Measurements from ENCODE around the gene PEX11B.

DNA sequence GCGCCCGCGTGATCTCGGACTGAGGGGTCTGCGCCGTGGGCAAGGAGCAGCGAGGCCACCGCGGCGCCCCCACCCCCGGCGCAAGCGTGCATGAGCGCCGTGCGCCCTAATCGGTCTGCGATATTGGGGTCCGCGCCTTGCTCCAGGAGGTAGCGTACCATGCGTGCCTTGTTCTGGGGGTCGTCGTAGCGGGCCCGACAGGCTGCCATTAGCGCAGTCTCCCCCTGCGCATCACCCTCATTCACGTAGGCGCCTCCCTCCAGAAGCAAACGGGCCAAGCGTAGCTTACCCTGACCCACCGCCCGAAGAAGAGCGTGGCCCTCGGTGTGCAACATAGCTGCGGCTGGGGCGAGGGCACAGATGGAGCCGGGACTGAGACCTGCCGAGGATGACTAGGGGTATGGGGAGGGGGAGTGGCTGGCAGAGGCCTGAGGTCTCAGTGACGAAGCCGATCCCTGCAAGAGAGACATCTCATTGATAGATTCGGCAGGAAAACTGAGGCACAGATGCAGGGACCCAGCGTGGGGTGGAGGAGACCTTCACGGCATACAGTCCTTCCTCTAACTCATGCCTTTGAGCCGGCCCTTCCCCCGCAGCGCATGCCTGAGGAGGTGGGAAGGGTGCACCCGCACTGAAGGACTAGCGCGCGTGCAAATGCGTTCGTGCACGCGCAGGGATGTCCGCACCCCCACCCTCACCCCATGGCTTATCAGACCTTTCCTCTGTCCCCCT lies 43.1 kb upstream of the PEX11B start:
- no peak for TF ChIP-seq EZH2 (IDR thresholded peaks at IDR 0.05; ENCODE audit: low read length)
- TF ChIP-seq, protein P1, sequence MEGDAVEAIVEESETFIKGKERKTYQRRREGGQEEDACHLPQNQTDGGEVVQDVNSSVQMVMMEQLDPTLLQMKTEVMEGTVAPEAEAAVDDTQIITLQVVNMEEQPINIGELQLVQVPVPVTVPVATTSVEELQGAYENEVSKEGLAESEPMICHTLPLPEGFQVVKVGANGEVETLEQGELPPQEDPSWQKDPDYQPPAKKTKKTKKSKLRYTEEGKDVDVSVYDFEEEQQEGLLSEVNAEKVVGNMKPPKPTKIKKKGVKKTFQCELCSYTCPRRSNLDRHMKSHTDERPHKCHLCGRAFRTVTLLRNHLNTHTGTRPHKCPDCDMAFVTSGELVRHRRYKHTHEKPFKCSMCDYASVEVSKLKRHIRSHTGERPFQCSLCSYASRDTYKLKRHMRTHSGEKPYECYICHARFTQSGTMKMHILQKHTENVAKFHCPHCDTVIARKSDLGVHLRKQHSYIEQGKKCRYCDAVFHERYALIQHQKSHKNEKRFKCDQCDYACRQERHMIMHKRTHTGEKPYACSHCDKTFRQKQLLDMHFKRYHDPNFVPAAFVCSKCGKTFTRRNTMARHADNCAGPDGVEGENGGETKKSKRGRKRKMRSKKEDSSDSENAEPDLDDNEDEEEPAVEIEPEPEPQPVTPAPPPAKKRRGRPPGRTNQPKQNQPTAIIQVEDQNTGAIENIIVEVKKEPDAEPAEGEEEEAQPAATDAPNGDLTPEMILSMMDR (optimal IDR thresholded peaks at IDR 0.05 in 1 of 3, IDR thresholded peaks at IDR 0.05 in 1 of 3, conservative IDR thresholded peaks at IDR 0.05 in 1 of 3; ENCODE audit: extremely low read depth in 1 of 3, insufficient read depth in 2 of 3, low read length in 3 of 3) = no peak
